ENCODE data around the gene MCIDAS.

DNA sequence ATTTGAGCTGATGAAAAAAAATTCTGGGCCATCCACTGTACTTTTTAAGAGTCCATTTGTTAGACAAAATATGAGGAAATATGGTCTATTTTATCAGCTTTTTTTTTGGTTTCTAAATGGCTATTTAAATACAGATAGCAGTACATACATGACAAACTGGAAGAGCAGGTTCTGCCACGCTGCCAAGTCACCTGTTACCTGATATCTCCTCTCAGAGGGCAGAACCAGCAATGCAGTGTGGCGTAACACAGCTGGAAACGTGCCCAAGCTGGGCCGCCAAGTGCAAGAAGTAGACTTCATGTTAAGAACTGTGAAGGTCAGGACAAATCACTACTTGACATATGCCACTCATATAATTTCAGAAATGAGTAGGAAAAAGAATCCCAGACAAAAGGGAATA, 8.1 kb downstream of the MCIDAS start:
- TF ChIP-seq, protein P1, sequence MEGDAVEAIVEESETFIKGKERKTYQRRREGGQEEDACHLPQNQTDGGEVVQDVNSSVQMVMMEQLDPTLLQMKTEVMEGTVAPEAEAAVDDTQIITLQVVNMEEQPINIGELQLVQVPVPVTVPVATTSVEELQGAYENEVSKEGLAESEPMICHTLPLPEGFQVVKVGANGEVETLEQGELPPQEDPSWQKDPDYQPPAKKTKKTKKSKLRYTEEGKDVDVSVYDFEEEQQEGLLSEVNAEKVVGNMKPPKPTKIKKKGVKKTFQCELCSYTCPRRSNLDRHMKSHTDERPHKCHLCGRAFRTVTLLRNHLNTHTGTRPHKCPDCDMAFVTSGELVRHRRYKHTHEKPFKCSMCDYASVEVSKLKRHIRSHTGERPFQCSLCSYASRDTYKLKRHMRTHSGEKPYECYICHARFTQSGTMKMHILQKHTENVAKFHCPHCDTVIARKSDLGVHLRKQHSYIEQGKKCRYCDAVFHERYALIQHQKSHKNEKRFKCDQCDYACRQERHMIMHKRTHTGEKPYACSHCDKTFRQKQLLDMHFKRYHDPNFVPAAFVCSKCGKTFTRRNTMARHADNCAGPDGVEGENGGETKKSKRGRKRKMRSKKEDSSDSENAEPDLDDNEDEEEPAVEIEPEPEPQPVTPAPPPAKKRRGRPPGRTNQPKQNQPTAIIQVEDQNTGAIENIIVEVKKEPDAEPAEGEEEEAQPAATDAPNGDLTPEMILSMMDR (IDR thresholded peaks at IDR 0.05) = no peak
- TF ChIP-seq EZH2 (IDR thresholded peaks at IDR 0.05; ENCODE audit: borderline replicate concordance, insufficient read depth, low read depth, low read length, poor library complexity, severe bottlenecking) = no peak

Data from B cell (primary cell).